SK-N-SH (cell line): ENCODE measurements around the gene MVB12B.

Experiments
- CHD2 ChIP-seq: fragments of 150-350 bp; IDR thresholded peaks from 2 replicates; pipeline ENCODE4 v1.6.1; 2018; ENCODE audit warnings: low read length; ENCODE audit not compliant: partially characterized antibody
- ELF1 ChIP-seq: IDR thresholded peaks from 2 replicates; pipeline ENCODE4 v1.4.0; 2012
- EZH2phosphoT487 ChIP-seq: fragments of 200-600 bp; sonication (generic); IDR thresholded peaks from 2 replicates; pipeline ENCODE4 v1.6.1; 2017; ENCODE audit warnings: low read depth, mixed run types, mild to moderate bottlenecking, antibody characterized with exemption, moderate library complexity, borderline replicate concordance
- FOXM1 ChIP-seq: IDR thresholded peaks from 2 replicates; pipeline ENCODE4 v1.4.0; 2012; ENCODE audit warnings: low read depth, mild to moderate bottlenecking
- JUND ChIP-seq: IDR thresholded peaks from 2 replicates; pipeline ENCODE4 v1.4.0; 2012
- MEF2A ChIP-seq: IDR thresholded peaks from 2 replicates; pipeline ENCODE4 v1.4.0; 2012; ENCODE audit warnings: low read depth, borderline replicate concordance
- POLR2AphosphoS5 ChIP-seq: IDR thresholded peaks from 2 replicates; pipeline ENCODE4 v1.6.1; 2012; ENCODE audit warnings: low read depth, low read length
- RCOR1 ChIP-seq: fragments of 150-350 bp; IDR thresholded peaks from 2 replicates; pipeline ENCODE4 v1.6.1; 2017; ENCODE audit warnings: antibody characterized with exemption, low read length
- TEAD4 ChIP-seq: IDR thresholded peaks from 2 replicates; pipeline ENCODE4 v1.4.0; 2012; ENCODE audit warnings: mild to moderate bottlenecking, borderline replicate concordance; ENCODE audit not compliant: insufficient read depth
- YY1 ChIP-seq: IDR thresholded peaks from 2 replicates; pipeline ENCODE4 v1.4.0; 2012; ENCODE audit warnings: low read depth, mild to moderate bottlenecking
- TF ChIP-seq, protein P1 (sequence below): fragments of 200-600 bp; sonication (generic); IDR thresholded peaks from 2 replicates; pipeline ENCODE4 v1.6.1; 2017; ENCODE audit warnings: antibody characterized with exemption, mild to moderate bottlenecking, moderate library complexity
- TF ChIP-seq, protein P2 (sequence below): IDR thresholded peaks from 2 replicates; pipeline ENCODE4 v1.6.1; 2012; ENCODE audit warnings: mild to moderate bottlenecking, low read depth, low read length, moderate library complexity

DNA sequence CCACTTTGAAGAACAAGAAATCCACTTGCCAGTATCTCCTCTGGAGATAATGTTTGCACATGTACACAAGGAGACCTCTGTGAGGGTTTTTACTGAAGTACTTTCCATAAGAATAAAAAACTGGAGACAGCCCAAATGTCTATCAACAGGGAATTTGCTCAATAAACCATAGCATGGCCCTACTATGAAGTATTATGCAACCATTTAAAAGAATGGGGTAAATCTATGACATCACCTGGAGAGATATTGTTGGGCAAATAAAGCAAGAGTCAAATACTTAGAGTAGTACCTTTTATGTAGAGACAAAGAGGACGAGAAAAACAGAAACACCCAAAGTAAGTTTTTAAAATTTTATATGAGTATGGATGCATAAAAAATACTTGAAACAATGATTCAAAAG lies 23.9 kb upstream of the MVB12B start:
- no peak for TF ChIP-seq EZH2phosphoT487
- TF ChIP-seq POLR2AphosphoS5, result no peak
- TF ChIP-seq, protein P1, sequence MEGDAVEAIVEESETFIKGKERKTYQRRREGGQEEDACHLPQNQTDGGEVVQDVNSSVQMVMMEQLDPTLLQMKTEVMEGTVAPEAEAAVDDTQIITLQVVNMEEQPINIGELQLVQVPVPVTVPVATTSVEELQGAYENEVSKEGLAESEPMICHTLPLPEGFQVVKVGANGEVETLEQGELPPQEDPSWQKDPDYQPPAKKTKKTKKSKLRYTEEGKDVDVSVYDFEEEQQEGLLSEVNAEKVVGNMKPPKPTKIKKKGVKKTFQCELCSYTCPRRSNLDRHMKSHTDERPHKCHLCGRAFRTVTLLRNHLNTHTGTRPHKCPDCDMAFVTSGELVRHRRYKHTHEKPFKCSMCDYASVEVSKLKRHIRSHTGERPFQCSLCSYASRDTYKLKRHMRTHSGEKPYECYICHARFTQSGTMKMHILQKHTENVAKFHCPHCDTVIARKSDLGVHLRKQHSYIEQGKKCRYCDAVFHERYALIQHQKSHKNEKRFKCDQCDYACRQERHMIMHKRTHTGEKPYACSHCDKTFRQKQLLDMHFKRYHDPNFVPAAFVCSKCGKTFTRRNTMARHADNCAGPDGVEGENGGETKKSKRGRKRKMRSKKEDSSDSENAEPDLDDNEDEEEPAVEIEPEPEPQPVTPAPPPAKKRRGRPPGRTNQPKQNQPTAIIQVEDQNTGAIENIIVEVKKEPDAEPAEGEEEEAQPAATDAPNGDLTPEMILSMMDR, result no peak
- TF ChIP-seq ELF1, result no peak
- no peak for TF ChIP-seq JUND
- TF ChIP-seq MEF2A, result no peak
- no peak for TF ChIP-seq FOXM1
- TF ChIP-seq RCOR1, result no peak
- no peak for TF ChIP-seq CHD2
- TF ChIP-seq TEAD4, result no peak
- TF ChIP-seq YY1, result no peak
- TF ChIP-seq, protein P2, sequence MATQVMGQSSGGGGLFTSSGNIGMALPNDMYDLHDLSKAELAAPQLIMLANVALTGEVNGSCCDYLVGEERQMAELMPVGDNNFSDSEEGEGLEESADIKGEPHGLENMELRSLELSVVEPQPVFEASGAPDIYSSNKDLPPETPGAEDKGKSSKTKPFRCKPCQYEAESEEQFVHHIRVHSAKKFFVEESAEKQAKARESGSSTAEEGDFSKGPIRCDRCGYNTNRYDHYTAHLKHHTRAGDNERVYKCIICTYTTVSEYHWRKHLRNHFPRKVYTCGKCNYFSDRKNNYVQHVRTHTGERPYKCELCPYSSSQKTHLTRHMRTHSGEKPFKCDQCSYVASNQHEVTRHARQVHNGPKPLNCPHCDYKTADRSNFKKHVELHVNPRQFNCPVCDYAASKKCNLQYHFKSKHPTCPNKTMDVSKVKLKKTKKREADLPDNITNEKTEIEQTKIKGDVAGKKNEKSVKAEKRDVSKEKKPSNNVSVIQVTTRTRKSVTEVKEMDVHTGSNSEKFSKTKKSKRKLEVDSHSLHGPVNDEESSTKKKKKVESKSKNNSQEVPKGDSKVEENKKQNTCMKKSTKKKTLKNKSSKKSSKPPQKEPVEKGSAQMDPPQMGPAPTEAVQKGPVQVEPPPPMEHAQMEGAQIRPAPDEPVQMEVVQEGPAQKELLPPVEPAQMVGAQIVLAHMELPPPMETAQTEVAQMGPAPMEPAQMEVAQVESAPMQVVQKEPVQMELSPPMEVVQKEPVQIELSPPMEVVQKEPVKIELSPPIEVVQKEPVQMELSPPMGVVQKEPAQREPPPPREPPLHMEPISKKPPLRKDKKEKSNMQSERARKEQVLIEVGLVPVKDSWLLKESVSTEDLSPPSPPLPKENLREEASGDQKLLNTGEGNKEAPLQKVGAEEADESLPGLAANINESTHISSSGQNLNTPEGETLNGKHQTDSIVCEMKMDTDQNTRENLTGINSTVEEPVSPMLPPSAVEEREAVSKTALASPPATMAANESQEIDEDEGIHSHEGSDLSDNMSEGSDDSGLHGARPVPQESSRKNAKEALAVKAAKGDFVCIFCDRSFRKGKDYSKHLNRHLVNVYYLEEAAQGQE, result no peak
